G401.6 (cell line): ENCODE measurements around the gene EVPLL.
"Not testable (repeated sequence)": the region's sequence is repeated elsewhere in the genome, so short reads cannot be mapped to it uniquely, and the experiment has no call there.

Experiments
- FAIRE-seq: peaks from 2 replicates; lab custom pipeline; 2012; peaks lifted over from hg19 to GRCh38; lab: Jason Lieb, UNC

Gene EVPLL

DNA sequence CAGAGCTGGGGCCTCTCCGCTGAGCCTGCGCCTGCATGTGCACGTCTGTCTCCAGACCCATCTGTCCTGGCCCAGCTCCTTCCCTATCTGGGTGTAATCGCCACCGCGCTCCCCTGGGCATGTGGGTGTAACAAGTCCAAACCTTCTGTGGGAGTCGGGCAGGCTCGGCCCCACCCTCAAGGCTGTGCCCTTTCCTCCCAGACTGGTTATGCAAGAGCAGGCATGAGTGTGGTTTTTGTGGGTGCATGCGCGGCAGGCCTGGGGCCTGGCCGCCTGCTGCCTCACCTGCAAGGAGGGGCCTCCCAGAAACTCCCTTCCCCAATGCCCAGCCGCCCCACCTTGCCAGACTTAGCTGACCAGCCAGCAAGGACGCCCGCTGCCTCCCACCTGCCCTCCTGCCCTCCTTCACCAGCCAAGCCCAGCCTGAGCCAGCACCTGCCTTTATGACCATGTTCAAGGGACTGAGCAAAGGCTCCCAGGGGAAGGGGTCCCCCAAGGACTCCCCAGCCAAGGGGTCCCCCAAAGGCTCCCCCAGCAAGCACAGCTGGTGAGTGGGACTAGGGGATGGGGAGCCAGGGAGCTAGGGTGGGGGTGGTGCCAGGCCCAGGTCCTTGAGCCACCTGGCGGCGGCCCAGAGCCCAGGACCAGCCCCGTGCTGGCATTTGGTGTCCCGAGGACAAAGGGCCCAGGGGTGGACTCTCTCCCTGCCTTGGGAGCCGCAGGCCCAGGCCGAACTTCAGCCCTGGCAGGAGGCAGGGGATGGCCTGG is at the start of gene EVPLL:
Gene EVPLL (plus strand): TSS at position 342 of the 768 bp plus-strand sequence. CDS start 3,160 bp downstream, outside the sequence.
- FAIRE-seq: no peak

DNA sequence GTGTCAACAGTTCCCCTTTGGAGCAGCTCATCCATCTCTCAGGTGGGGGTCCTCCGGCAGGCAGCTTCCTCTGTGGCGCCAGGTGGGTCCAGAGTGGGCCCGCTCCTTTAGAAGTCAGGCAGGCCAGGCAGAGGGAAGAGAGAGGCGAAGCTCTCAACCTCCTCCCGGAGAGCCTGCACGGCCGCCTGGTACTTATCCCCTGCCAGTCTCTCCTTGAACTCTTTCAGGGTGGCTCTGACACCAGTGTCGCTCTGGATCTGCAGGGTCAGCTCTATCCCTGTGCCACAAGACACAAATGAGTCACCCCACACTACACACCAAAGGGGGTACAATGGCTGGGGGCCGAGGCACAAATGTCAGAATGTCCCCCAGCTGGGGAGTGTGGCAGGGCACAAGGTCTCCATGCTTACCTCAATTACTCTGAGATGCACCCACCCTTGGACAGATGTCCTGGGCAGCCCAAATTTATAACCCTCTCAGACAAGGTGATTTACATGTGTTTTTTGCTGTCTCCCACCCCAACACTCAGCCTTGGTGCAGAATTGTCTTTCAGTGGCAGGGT is 48.9 kb upstream of the EVPLL start:
- no peak for FAIRE-seq

DNA sequence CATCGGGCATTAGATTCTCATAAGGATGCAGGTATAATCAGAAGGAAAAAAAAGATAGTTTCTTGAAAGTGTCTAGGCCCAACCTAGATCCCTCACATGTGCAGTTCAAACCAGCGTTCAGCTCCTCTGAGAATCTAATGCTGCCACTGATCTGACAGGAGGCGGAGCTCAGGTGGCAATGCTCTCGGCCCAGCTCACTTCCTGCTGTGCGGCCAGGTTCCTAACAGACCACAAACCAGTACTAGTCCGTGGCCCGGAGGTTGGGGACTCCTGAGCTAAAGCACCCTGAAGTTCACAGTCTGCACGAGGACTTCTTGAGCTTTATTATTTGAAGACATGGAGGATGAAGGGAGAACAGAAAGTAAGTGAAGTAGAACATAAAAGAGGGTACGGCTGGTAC is 45.7 kb upstream of the EVPLL start:
- no peak for FAIRE-seq

DNA sequence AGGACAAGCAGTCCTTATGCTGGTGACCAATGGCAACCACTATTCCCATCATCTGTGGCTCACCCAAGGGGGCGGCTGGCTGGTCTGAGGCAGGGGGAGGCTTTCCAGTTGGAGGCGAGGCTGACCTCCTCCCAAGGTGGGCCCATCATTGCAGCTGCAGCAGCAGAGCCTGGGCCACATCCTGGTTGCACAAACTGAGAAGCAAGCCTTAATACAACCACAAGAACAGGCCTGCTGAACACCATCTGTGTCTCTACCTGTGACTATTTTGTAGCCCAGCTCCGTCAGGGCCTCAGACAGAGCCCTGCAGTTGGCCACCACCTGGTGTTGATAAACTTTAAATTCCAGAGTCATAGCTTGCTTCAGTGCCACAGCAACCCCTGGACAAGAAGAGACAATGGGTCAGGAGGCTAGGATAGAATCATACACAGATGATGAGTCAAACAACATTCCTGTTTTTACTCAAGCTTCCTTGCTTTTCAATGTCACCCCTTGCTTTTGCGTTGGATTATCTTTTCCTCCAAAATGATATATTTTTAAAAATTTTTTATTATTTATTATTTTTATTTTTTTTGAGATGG is 44.6 kb upstream of the EVPLL start:
- FAIRE-seq: no peak

DNA sequence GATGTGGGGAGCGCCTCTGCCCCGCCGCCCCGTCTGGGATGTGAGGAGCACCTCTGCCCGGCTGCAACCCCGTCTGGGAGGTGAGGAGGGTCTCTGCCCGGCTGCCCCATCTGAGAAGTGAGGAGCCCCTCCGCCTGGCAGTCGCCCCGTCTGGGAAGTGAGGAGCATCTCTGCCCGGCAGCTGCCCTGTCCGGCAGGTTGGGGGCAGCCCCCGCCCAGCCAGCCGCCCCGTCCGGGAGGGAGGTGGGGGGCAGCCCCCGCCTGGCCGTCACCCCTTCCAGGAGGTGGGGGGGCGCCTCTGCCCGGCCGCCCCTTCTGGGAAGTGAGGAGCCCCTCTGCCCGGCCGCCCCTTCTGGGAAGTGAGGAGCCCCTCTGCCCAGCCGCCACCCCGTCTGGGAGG is 39.4 kb upstream of the EVPLL start:
- not testable (repeated sequence) for FAIRE-seq

DNA sequence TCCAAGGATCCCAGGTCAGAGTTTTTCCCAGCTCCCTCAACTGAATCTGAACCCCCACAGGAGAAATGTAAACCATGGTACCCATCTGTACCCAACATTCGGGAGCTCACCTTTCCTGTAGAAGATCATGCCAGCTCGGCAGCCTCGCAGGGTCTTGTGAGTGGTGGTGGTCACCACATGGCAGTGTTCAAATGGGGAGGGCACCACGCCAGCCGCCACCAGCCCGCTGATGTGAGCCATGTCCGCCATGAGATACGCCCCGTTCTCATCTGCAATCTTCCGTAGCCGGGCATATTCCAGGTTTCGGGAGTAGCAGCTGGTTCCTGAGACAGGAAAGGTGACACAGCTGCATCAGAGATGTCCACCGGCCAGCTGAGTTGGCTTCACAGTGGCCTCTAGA is 37.6 kb upstream of the EVPLL start:
- no peak for FAIRE-seq

DNA sequence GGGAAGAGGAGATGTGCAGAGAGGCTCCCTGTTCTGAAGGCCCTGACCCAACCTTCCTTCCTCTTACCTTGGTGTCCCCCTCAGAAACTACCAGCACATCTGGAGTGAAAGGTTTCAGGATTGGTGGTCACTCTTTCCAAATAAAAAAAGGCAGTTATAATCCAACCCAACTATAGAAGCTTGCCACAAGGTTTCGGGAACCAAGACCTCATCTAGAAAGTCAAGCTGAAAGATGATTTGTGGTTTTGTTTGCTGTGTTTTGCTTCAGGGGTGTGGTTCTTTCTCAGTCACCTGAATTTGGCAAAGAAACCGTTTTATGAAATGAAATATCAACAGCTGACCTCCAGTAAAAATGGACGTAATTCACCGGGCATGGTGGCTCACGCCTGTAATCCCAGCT is 33.6 kb upstream of the EVPLL start:
- FAIRE-seq: no peak

DNA sequence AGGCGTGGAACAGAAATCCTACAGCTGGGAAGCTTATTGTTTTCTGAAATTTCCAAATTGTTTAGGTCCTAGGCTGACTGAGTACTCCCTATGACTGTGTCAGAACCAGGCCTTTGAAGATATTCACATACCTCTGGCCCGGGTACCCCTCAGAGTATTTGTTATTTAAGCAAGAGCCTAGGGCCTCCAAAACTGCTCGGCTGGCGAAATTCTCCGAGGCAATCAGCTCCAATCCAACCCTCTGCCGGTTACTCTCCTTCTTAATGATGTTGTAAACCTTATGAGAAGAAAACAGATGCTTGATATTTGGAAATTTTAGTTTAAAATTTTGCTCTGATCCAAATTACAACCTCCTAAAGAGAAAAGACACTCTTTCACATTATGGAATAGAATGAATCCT is 24.0 kb upstream of the EVPLL start:
- FAIRE-seq: no peak

DNA sequence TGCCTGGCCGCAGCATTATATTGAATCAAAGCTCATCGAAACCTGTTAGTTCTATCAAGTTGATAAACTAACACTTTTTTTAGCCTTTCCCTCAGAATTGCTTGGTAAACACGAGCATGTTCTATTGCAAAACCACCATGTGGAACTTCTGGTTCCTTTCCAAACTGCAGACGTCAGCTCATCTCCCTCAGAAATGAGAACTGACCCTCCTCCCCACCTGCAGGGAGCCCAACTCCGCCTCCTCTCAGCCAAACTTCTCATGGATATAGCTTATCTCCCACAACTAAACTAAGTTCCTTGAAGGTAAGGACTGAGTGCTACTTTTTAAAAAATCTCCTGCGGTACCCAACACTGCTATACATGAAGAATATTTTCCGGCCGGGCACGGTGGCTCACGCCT is 21.0 kb upstream of the EVPLL start:
- no peak for FAIRE-seq

DNA sequence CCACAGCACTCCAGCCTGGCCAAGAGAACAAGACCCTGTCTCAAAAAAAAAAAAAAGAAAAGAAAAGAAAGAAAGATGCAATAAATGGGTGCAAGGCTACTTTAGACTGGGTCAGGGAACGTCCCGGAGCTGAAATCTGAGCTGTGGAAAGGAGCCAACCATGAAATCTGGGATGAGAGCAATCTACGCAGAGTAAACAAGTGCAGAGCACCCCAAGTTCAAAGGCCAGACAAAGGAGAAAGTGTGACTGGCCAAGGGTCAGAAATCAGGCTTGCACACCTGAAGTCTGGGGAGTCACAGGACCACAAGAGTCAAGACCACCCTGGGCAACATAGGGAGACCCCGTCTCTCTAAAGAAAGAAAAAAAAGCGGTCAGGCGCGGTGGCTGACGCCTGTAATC is 17.1 kb upstream of the EVPLL start:
- no peak for FAIRE-seq

DNA sequence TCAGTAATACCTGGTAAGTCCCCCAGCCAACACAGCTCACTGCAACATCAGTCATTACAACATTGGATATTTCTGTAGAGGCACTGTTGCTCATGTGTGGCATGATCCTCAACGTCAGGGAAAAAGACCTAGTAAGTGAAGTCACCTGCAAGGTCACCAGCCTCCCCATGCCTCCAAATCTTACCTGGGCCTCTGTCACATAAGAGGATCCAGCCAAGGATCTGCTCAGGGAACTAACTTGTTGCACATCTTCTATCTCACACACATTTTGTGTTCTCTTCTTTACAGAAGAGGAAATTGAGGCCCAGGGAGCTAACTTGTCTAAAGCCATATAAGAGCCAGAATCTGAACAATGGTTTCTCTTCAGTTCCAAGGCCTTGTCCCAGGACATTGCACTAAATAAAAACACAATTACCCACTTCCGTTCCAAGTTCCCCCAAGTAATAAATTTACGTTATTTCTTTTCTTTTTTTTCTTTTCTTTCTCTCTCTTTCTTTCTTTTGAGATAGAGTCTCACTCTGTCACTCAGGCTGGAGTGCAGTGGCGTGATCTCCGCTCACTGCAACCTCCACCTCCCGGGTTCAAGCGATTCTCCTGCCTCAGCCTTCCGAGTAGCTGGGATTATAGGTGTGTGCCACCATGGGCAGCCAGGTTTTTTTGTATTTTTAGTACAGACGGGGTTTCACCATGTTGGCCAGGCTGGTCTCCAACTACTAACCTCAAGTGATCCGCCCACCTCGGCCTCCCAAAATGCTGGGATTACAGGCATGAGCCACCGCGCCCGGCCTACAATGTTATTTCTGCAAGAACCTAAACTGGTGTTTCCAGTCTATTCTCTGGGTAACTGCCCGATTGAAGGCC is 15.5 kb upstream of the EVPLL start:
- no peak for FAIRE-seq

DNA sequence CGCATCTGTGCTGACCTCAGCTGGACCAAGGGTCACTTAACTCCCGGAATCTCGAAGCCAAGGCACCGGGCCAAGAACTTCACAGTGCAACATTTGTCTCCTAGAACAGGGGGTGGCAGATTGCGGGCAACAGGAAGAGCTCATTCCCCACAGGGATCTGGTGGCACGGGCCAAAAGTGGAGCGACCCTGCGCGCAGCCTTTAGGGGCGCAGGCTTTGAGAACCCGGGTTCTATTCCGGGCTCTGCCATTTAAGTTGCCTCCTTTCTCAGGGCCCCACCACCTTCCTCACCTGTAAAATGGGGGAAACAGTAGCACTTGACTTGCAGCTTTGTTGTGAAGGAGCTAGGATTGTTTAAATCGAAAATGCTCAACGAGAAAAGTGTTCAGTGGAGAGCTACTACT is 14.9 kb upstream of the EVPLL start:
- no peak for FAIRE-seq

DNA sequence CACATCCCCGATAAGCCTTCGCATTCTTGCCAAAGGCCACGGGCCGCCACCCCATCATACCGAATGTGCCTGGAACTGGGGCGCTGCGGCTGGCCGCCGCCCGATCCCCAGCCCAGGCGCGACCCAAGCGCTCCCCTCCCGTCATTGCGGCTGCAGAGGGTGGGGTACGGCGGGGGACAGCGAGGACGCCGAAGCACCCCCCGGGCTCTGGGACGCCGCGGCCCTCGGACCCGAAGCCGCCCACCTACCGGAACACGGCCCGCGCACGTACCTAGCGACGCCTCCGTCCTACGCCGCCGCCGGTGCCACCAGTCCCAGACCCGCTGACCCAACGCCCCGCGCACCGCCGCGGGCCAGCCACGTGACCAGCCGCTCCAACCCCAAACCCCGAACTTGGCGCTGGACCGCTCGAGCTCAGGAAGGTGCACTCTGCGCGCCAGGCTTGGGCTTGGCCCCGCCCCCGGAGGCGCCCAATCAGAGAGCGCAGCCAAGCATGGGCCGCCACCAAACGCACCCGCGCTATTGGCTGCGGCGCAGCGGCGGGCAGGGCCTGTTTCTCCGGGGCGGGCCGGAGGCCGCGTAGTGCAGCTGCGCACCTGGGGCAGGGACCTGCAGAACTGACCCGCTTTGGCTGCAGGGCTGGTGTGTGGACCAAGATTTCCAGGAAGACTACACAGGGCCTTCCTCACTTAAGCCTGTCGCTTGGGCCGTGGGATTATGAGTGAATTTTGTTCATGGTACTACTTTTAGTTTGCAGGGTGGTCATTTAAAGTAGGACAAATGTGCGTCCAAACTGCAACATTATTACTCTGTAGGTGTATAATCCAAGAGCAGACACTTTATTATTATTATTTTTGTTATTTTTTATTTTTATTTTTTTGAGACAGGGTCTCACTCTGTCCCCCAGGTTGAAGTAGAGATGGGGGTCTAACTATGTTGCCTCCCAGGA is 14.2 kb upstream of the EVPLL start, which contains the start of gene SHMT1:
Gene SHMT1 (minus strand): TSS at position 450 of the 949 bp plus-strand sequence. CDS start 7,569 bp downstream, outside the sequence.
- FAIRE-seq: peak; percentile 94

DNA sequence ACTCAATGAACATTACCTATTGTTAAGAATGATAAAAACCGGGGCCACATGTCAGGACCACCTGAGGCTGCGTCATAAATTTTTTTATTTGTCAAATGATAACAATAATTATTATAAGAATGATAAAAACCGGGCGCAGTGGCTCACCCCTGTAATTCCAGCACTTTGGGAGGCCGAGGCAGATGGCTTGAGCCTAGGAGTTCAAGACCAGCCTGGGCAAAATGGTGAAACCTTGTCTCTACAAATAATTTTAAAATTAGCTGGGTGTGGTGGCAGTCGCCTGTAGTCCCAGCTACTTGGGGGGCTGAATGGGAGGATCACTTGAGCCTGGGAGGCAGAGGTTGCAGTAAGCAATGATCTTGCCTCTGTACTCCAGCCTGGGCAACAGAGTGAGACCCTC is 13.4 kb upstream of the EVPLL start:
- FAIRE-seq: no peak

DNA sequence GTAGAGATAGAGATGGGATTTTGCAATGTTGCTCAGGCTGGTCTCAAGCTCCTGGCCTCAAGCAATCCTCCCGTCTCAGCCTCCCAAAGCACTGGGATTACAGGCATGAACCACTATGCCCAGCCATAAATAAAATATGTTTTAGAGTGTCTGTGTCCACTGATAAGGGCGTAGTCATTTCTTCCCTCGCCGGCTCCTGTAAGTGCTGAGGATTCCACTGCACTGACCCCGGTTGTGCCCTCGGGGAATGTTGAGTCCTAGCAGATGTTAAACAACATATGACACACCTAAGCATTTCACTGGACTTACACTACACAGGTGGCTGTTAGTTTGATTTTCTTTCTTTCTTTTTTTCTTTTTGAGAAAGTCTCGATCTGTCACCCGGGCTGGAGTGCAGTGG is 8.6 kb upstream of the EVPLL start:
- no peak for FAIRE-seq

DNA sequence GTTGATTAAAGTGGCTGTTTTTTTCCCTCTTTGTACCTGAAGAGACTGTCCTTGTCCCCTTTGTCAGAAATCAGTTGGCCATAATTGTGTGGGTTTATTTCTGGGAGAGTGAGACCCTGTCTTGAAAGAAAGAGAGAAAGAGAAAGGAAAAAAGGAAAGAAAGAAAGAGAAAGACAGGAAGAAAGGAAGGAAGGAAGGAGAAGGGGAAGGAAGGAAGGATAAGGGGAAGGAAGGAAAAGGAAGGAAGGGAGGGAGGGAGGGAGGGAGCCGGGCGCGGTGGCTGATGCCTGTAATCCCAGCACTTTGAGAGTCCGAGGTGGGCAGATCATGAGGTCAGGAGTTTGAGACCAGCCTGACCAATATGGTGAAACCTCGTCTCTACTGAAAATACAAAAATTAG is 6.8 kb upstream of the EVPLL start:
- no peak for FAIRE-seq

DNA sequence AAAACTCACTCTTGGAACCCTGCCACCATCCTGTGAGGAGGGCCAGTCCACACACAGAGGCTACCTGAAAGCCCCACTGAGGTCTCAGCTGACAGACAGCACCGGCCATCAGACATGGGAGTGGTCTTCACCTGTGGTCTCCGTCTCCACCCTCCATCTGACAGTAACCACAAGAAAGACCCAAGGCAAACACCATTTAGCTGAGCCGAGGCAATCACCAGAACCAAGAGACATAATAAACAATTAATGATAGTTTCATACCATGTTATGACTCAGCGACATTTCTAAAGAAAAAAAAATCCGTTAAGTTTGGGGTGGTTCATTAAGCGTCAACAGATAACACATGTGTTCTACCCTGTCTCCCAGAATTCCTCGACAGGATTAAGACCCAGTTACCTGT is 6.1 kb upstream of the EVPLL start:
- no peak for FAIRE-seq

DNA sequence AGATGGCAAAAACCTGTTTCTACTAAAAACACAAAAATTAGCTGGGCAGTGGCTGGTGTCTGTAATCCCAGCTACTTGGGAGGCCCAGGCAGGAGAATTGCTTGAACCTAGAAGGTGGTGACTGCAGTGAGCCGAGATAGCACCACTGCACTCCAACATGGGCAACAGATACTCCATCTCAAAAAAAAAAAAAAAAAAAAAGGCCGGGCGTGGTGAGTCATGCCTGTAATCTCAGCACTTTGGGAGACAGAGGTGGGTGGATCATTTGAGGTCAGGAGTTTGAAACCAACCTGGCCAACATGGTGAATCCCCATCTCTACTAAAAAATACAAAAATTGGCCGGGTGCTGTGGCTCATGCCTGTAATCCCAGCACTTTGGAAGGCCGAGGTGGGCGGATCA is 4.4 kb upstream of the EVPLL start:
- FAIRE-seq: not testable (repeated sequence)

DNA sequence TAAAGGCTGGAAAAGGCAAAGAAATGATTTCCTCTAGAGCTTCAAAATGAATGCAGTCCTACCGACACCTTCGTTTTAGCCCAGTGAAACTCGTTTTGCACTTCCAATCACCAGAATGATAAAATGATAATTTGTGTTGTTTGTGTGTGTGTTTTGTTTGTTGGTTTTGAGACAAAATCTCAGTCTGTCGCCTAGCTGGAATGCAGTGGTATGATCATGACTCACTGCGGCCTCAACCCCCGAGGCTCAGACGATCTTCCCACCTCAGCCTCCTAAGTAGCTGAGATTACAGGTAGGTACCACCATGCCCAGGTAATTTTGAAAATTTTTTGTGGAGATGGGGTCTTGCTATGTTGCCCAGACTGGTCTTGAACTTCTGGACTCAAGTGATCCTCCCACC is 3.4 kb upstream of the EVPLL start:
- no peak for FAIRE-seq

DNA sequence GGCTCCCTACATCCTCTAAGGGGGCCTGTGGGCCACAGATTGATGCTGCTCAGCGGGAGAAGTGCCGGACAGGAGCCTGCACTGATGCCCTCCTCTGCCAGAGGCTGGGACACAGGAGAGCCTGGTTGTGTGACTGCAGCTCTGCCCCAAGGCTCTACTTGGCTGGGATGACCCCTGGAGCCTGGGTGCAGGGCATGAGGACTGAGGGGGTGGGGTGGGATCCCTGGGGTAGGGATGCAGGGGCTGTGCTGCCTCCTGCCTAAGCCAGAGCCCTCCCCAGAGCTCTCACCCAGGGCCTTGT is 577 bp downstream of the EVPLL start:
- no peak for FAIRE-seq

DNA sequence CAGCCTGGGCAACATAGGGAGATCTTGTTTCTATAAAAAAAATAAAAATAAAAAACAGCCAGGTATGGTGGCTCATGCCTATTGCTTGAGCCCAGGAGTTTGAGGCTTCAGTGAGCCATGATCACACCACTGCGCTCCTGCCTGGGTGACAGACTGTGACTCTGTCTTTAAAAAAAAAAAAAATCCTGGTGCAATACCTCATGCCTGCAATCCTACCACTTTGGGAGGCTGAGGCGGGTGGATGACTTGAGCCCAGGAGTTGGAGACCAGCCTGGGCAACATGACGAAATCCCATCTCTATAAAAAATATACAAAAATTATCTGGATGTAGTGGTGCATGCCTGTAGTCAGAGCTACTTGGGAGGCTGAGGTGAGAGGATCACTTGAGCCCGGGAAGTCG is 1.0 kb downstream of the EVPLL start:
- not testable (repeated sequence) for FAIRE-seq
